ENCODE results near the gene KCNJ10.

The KCNJ10 gene

DNA sequence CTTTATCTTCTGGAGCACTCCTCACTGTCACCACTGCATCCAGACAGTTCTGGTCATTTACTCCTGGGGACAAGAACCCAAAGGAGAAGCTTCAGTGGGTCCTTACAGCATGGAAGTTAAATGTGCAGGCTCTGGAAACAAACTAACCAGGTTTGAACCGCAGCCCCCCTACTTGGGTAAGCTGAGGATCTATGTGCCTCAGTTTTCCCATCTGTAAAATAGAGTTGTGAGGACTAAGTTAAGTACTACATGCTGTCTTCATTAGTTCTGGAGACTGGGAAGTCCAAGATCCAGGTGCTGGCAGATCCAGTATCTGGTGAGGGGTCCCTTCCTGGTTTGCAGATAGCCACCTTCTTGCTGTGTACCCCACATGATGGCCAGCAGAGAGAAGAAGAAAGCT, 37.6 kb upstream of the KCNJ10 start:
- Mint-ChIP-seq H3K9me3 (no peaks in the 10 kb centered on the region), H3K4me1 (peaks cover 5% of the 10 kb centered on the region), H3K27ac (ENCODE audit: low read depth) (no peak overlapping the region), H3K36me3 (ENCODE audit: insufficient read depth) (no peaks in the 10 kb centered on the region), H3K27me3 (peaks cover 12% of the 10 kb centered on the region), H3K4me3 (no peak overlapping the region)
- ATAC-seq (replicated peaks; ENCODE audit: extremely low read depth, poor library complexity, severe bottlenecking) (no peak), DNase-seq (ENCODE audit: low spot score in 2 of 2) (no peak)

- Mint-ChIP-seq H3K4me1 (peaks cover 12% of the 10 kb centered on the region), H3K27ac (ENCODE audit: low read depth) (no peak overlapping the region), H3K36me3 (ENCODE audit: insufficient read depth) (peaks cover 8% of the 10 kb centered on the region), H3K27me3 (peaks cover 12% of the 10 kb centered on the region), H3K9me3 (no peaks in the 10 kb centered on the region), H3K4me3 (no peak overlapping the region)
- ATAC-seq (replicated peaks; ENCODE audit: extremely low read depth, poor library complexity, severe bottlenecking) = no peak
- DNase-seq (ENCODE audit: low spot score in 2 of 2) = no peak
These were observed 35.2 kb upstream of the KCNJ10 start for GRCh38 chr1:160105155-160105554.

DNA sequence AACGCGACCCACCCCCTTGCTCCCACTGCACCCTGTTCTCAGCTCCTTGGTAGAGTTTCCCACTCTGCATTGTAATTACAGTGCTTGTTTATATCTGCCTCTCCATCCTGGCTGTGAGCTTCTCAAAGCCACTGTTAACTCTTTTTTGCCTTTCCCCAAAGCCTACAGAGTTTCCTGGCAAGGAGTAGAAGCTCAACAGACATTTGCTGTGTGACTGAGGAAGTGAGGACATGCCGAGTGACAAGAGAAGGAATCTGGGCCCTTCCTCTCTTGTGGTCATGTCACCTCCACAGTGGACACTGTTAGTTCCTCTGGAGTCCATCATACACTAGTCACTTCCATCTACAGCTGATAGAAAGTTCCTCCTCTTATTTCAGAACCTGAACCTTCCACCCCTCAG, 34.5 kb upstream of the KCNJ10 start:
- DNase-seq (ENCODE audit: low spot score in 2 of 2) = no peak
- no peak overlapping the region for H3K4me3 Mint-ChIP-seq
- H3K36me3 Mint-ChIP-seq (ENCODE audit: insufficient read depth) = peaks cover 8% of the 10 kb centered on the region
- ATAC-seq (replicated peaks; ENCODE audit: extremely low read depth, poor library complexity, severe bottlenecking) = no peak
- H3K9me3 Mint-ChIP-seq = no peaks in the 10 kb centered on the region
- no peak overlapping the region for H3K27ac Mint-ChIP-seq (ENCODE audit: low read depth)
- H3K27me3 Mint-ChIP-seq = peaks cover 10% of the 10 kb centered on the region
- peaks cover 16% of the 10 kb centered on the region for H3K4me1 Mint-ChIP-seq

GRCh38 chr1:160103658-160104408, 33.9 kb upstream of the KCNJ10 start:
- H3K27ac Mint-ChIP-seq (ENCODE audit: low read depth) = no peak overlapping the region
- ATAC-seq (replicated peaks; ENCODE audit: extremely low read depth, poor library complexity, severe bottlenecking) = no peak
- H3K36me3 Mint-ChIP-seq (ENCODE audit: insufficient read depth) = peaks cover 11% of the 10 kb centered on the region
- H3K27me3 Mint-ChIP-seq = peaks cover 3% of the 10 kb centered on the region
- no peak overlapping the region for H3K4me3 Mint-ChIP-seq
- no peak for DNase-seq (ENCODE audit: low spot score in 2 of 2)
- peaks cover 19% of the 10 kb centered on the region for H3K4me1 Mint-ChIP-seq
- no peaks in the 10 kb centered on the region for H3K9me3 Mint-ChIP-seq

- H3K9me3 Mint-ChIP-seq = no peaks in the 10 kb centered on the region
- H3K36me3 Mint-ChIP-seq (ENCODE audit: insufficient read depth) = peaks cover 22% of the 10 kb centered on the region
- H3K4me3 Mint-ChIP-seq = peak overlapping the region; percentile 52
- DNase-seq (ENCODE audit: low spot score in 2 of 2) = no peak
- H3K4me1 Mint-ChIP-seq = peaks cover 30% of the 10 kb centered on the region
- H3K27me3 Mint-ChIP-seq = no peaks in the 10 kb centered on the region
- ATAC-seq (replicated peaks; ENCODE audit: extremely low read depth, poor library complexity, severe bottlenecking) = no peak
- H3K27ac Mint-ChIP-seq (ENCODE audit: low read depth) = no peak overlapping the region
These were observed 32.0 kb upstream of the KCNJ10 start for GRCh38 chr1:160101717-160102522.

- Mint-ChIP-seq H3K4me1 (peaks cover 38% of the 10 kb centered on the region), H3K27ac (ENCODE audit: low read depth) (peak overlapping the region; percentile 93), H3K4me3 (peak overlapping the region; percentile 52), H3K36me3 (ENCODE audit: insufficient read depth) (peaks cover 22% of the 10 kb centered on the region), H3K9me3 (no peaks in the 10 kb centered on the region), H3K27me3 (no peaks in the 10 kb centered on the region)
- peak; percentile 52 to 58 for DNase-seq (ENCODE audit: low spot score in 2 of 2)
- ATAC-seq (replicated peaks; ENCODE audit: extremely low read depth, poor library complexity, severe bottlenecking) = no peak
These were observed 31.2 kb upstream of the KCNJ10 start for GRCh38 chr1:160101037-160101716.

DNA sequence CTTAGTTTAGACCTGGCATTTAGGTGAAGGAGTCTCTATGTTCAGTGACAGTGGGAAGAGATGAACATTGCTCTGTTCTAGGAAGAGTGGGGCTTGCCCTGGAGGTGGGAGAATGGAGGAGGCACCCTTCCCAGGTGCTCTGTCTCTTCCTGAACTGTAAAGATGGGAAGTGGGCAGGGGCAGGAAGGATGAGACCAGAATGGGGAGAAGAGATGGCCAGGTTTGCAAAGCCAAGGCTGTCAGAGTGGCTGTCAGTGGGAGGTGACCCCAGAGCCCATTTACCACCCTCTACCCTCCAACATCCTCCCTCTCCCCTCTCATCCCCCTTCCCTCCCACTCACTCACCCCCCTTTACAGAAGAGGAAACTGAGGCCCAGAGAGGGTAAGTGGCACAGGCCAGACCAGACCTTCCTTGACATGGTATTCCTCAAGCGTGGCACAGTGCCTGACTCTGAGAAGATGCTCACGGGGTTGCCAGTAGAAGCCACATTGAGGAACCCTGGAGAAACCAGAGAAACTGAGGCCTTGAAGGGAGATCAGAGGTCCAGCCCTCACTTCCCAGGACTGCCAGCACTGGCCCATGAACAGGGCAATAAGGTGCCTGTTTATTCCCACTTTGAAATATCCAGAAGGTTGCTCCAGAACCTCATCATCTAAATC, 29.9 kb upstream of the KCNJ10 start:
- H3K27ac Mint-ChIP-seq (ENCODE audit: low read depth) = peak overlapping the region; percentile 93
- no peaks in the 10 kb centered on the region for H3K9me3 Mint-ChIP-seq
- DNase-seq (ENCODE audit: low spot score in 2 of 2) (no peak), ATAC-seq (replicated peaks; ENCODE audit: extremely low read depth, poor library complexity, severe bottlenecking) (no peak)
- H3K4me1 Mint-ChIP-seq = peaks cover 44% of the 10 kb centered on the region
- H3K4me3 Mint-ChIP-seq = no peak overlapping the region
- H3K36me3 Mint-ChIP-seq (ENCODE audit: insufficient read depth) = peaks cover 23% of the 10 kb centered on the region
- H3K27me3 Mint-ChIP-seq = no peaks in the 10 kb centered on the region

GRCh38 chr1:160098852-160099561, 29.0 kb upstream of the KCNJ10 start:
- Mint-ChIP-seq H3K4me1 (peaks cover 44% of the 10 kb centered on the region), H3K27me3 (no peaks in the 10 kb centered on the region), H3K36me3 (ENCODE audit: insufficient read depth) (peaks cover 27% of the 10 kb centered on the region), H3K9me3 (no peaks in the 10 kb centered on the region), H3K27ac (ENCODE audit: low read depth) (peak overlapping the region; percentile 93), H3K4me3 (peak overlapping the region; percentile 85)
- peak; percentile 83 for ATAC-seq (replicated peaks; ENCODE audit: extremely low read depth, poor library complexity, severe bottlenecking)
- DNase-seq (ENCODE audit: low spot score in 2 of 2) = peak; percentile 92 to 94

- H3K27ac Mint-ChIP-seq (ENCODE audit: low read depth) = peak within 1 kb of the TSS; percentile 93
- H3K27me3 Mint-ChIP-seq = no peaks in the 10 kb centered on the region
- H3K4me3 Mint-ChIP-seq = peak within 1 kb of the TSS; percentile 85
- peaks cover 44% of the 10 kb centered on the region for H3K4me1 Mint-ChIP-seq
- no peaks in the 10 kb centered on the region for H3K9me3 Mint-ChIP-seq
- peak; percentile 85 to 88 for DNase-seq (ENCODE audit: low spot score in 2 of 2)
- peaks cover 32% of the 10 kb centered on the region for H3K36me3 Mint-ChIP-seq (ENCODE audit: insufficient read depth)
- peak; percentile 73 for ATAC-seq (replicated peaks; ENCODE audit: extremely low read depth, poor library complexity, severe bottlenecking)
These were observed 28.2 kb upstream of the KCNJ10 start, which contains the start of gene IGSF8 for GRCh38 chr1:160097911-160098851. IGSF8 (minus strand) TSS chr1:160098619; CDS start chr1:160098472, 147 bp downstream.

- Mint-ChIP-seq H3K4me1 (peaks cover 39% of the 10 kb centered on the region), H3K9me3 (no peaks in the 10 kb centered on the region), H3K36me3 (ENCODE audit: insufficient read depth) (peaks cover 32% of the 10 kb centered on the region), H3K4me3 (peak overlapping the region; percentile 85), H3K27ac (ENCODE audit: low read depth) (peak overlapping the region; percentile 93), H3K27me3 (no peaks in the 10 kb centered on the region)
- no peak for ATAC-seq (replicated peaks; ENCODE audit: extremely low read depth, poor library complexity, severe bottlenecking)
- no peak for DNase-seq (ENCODE audit: low spot score in 2 of 2)
These were observed 27.4 kb upstream of the KCNJ10 start for GRCh38 chr1:160097151-160097910.

Measured in central memory CD8-positive, alpha-beta T cell (primary cell).